ENCODE measurements around the gene DDX23.

DDX23 gene

DNA sequence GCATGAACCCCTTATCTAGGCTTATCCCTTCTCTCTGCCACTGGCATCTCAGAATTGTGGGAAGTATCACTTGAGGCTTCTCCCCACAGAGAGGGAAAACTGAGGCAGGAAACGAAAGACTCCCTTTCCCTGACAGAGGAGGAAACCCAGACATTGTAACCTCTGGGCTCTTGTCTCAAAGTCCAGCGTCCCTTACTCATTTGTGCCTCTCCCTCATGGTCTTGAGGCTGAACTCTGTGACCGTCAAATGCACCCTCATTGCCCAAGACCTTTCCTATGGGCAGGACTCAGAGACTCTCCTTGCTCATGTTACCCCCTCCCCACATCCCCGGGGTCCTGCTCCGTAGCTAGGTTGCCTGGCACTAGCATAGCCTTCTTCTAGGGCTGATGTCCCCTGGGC, 29.8 kb downstream of the DDX23 start:
- no peak for DNase-seq

GRCh38 chr12:48819986-48820725, 31.8 kb downstream of the DDX23 start:
- no peak for DNase-seq

DNA sequence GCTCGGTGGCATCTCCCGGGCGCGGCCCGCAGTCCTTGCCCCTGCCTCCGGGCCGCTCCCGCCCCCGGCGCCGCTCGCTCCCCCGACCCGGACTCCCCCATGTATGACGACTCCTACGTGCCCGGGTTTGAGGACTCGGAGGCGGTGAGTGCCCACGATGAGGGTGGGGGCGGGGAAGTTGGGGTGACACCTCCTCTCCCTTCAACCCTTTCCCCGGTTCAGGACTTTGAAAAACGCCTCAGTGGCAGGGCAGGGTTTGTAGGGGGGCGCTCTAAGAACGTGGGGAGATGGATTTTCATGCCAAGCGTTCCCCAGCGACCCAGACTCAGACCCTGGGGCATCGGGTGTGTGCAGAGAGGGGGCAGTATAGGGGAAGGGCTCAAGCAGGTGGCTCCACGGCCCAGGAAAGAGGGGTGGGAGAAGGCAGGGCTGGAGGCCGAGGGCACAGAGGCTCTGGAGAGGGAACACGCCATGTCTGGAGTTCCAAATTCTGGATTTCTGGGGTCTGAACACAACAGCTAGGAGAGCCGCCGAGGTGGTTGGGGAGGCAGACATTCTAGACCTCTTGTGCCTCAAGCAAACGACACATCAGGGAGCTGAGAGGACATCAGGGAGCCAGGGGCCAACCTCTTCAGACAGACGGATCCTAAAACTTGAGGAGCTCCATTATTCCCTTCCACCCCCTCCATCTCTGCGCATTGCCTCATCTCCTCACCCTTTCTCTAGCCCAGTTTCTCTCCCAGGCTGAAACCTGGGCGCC, 33.0 kb downstream of the DDX23 start:
- DNase-seq: no peak

DNA sequence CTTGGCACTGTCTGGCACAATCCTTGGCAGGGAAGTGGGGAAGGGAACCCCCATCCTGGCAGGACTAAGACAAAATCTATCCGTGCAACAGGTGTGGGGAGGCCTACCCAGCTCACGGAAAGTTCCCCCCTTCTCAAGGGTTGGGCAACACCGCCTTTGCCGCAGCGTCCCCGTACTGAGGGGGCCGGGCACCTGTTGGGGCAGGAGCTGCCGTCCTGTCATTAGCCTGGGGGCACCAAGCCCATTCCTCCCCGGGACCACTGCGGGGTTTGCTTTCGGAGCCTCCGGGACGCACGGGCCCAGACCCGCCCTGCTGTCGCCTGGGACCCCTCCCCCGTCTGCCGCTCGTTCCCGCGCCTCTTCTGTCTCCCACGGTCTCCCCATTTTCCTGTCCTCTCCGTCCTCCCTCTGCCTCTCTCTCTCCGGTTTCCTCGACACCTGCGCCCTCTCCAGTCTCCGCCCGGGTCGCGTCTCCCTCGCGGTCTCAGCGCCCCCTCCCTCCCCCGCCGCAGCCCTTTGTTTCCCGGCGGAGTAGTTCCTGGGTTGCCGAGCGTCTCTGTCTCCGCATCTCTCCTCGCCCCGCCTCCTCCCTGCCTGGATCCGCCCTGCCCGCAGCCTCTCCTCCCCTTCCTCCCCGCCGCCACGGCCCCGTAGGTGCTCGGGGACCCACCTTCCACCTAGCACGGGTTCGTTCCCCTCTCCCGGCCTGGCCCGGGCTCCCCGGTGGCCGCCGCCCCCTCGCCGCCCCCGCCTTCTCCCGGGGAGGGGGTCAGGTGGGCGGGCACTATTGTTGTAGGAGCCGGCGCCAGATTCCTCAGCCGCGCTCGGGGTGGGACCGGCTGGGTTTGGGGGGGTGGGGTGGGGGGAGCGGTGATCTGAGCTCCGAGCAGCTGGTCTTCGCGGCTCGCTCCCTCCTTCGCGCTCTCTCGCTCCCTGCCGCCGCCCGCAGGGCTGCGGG, 33.8 kb downstream of the DDX23 start, which contains the start of gene CACNB3:
Gene CACNB3, plus strand, starts transcription at position 624 of the 958 bp plus-strand sequence. CDS start 434 bp downstream, outside the sequence.
- DNase-seq: no peak

DNA sequence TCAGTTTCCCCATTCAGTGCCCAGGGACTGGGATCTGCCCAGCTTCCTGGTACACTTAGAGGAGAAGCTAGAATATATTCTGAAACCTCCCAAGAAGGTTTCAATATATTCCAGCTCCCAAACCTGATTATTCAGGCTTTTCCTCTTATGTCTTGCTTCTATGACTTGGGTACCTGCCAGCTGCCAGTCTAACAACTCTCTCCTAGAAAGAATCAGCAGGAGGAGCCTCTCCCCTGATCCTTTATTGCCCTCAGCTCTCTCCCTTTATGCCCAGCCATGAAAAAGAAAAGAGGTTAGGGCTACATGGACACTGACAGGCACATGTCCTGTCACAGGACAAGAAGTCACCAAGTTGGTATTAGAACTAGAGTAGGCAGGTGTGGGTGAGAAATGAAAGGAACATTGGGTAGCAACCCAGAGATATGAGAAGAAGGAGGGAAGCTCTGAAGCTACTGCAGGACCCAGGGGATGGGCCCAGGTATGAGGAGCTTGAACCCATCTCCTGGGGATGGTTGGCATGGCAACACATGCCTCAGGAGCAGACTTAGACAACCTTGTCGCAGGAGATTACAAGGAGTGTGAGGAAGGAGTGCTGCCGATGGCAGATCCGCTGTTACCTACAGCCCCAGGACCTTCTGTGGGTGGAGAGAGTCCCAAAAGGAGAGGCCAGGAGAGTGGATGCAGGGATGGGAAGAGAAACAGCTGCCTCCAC, 35.7 kb downstream of the DDX23 start:
- no peak for DNase-seq

- DNase-seq: peak; percentile 28
Measured at GRCh38 chr12:48815126-48816110, 36.5 kb downstream of the DDX23 start.

DNA sequence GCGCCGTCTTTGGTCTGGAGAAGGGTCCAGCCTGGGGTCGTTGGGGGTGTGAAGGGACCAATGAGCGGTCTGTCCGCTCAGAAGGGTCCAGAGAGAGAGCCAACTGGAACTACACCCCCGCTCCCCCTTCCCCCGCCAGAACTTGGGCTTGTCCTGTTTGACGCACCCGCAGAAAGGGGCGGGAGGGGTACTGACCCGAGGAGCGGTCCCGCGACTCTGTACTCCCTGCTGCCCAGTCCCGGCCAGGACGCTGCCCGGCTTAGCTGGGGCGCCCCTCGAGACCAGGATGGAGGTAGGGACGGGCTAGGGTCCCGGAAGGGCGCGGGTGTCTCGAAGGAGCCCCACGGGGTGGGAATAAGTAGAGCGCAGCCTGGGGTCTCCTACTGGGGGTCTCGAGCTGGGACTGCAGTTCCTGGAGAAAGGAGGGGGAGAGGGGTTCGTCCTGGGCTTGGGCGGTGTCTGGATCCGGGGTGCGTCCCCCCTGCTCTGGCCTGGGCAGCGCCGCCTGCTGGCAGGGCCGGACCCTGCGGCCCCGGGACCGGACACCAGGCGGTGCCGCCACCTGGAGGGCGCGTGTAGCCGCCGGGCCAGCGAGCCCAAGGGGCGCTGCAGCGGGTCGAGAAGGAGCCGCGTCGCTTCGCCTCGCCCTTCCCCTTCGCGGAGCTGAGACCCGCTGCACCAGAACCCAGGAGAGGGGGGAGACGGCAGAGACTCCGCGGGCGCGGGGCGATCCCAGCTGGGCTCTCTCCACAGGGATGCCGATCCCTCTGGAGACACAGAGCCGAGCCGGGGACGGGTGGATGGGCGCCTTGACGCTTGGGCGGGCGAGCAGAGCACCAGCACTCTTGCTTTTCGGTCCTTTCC, 37.5 kb downstream of the DDX23 start:
- DNase-seq: no peak

DNA sequence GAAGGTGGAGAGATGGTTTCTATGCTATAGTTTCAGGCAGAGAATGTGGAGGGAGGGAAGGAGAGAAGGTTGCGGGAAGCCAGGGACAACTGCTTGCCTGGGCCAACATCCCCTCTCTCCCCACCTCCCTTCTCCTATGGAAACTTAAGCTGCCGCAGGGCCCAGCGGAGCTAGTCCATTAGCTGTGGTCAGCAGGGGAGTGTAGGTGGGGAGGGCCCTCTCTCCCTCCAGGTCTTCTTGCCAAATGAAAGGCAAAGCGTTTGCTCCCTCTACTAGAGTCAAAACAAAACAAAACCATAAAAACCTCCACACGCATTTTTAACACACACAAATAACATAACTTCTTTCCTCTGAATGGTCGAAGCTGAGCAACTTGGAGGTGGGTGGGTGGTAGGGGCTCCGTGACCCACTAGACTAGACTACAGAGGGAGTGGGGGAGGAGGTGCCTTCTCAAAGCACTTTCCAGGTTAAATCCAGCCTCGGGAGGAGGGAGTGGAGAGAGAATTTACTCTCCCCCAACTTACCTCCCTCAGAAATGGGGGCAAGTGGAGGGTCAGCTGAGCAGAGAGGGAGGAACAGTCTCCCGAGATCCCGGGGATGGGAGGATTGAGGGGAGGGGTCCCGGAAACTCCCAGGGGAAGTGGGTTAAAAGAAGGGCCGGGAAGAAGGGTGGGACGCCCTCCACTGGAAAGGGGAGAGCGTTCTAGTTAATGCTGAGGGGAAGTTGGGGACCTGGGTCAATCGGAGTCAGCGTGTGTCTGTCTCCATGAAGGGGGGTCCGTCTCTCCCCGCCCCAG, 38.3 kb downstream of the DDX23 start:
- DNase-seq: no peak

GRCh38 chr12:48812389-48812788, 39.6 kb downstream of the DDX23 start:
- DNase-seq: no peak

GRCh38 chr12:48811437-48812090, 40.4 kb downstream of the DDX23 start:
- no peak for DNase-seq

DNA sequence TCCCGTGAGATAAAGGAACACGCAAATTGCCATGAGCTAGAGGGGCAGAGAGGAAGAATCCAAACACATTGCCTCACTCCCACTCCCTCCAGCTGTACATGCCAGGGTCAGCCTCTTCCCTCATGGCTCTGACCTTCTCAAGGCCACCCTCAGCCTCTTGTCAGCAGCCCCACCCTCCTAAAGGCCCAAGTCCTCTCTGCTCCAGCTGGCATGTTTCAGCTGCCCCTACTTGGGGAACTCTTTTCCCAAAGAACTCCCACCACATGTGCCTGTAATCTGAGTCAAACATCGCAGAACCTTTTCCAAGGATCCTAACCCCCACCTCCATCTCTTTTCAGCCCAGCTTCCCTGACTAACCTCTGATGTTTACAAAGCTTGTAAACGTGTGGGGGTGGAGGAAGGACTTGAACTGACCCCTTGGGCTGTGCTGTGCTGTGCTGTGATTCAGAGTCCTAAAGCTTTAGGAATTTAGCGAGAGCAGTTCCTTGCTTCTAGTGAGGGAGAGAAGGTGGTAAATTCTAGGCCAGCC, 41.0 kb downstream of the DDX23 start:
- no peak for DNase-seq

DNA sequence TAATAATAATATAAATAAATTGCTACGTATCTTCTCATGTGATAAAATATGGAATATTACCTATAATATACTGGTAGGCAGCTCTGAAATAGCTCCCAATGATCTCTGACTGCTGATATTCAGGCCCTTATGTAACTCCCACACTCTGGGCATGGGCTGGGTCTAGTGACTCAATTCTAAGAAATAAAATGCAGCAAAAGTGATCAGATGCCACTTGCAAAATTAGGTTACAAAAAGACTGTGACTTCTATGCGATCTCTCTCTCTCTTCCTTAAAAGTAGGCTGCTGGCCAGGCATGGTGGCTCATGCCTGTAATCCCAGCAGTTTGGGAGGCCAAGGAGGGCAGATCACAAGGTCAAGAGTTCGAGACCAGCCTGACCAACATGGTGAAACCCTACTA, 44.0 kb downstream of the DDX23 start:
- DNase-seq: no peak

GRCh38 chr12:48803675-48804074, 48.3 kb downstream of the DDX23 start:
- no peak for DNase-seq

- no peak for DNase-seq
Measured at GRCh38 chr12:48800971-48801370, 51.0 kb downstream of the DDX23 start.

- DNase-seq: no peak
Measured at GRCh38 chr12:48800457-48800856, 51.5 kb downstream of the DDX23 start.

DNA sequence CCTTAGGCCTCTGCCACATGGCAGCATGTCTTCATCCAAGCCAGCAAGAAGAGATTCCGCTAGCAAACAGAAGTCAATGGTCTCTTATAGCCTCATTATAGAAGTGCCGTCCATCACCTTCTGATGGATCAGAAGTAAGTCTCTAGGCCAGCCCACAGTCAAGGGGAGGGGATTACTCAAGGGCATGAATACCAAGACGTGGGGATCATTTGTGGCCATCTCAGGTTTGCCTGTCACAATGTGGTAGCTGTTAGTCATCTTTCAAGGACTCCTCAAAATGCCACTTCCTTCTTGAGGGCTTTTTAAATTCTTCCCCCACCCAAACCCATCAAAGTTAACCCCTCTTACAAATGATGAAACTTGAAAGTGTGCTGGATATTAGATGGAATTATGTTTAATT, 55.0 kb downstream of the DDX23 start:
- DNase-seq: no peak

GRCh38 chr12:48795550-48796455, 56.2 kb downstream of the DDX23 start:
- DNase-seq: no peak
